GM18507 (cell line): ENCODE measurements around the gene WWOX.
"Not testable (repeated sequence)": the region's sequence is repeated elsewhere in the genome, so short reads cannot be mapped to it uniquely, and the experiment has no call there.

Experiments
- DNase-seq: peaks from one replicate; pipeline ENCODE4 v3.0.0; 2011; ENCODE audit warnings: low read depth; ENCODE audit not compliant: insufficient read length; ENCODE audit errors: extremely low spot score
- FAIRE-seq: peaks from 2 replicates; lab custom pipeline; 2011; peaks lifted over from hg19 to GRCh38; lab: Jason Lieb, UNC

The WWOX gene

GRCh38 chr16:79049040-79049439, 949.6 kb downstream of the WWOX start:
- no peak for FAIRE-seq
- DNase-seq: no peak

DNA sequence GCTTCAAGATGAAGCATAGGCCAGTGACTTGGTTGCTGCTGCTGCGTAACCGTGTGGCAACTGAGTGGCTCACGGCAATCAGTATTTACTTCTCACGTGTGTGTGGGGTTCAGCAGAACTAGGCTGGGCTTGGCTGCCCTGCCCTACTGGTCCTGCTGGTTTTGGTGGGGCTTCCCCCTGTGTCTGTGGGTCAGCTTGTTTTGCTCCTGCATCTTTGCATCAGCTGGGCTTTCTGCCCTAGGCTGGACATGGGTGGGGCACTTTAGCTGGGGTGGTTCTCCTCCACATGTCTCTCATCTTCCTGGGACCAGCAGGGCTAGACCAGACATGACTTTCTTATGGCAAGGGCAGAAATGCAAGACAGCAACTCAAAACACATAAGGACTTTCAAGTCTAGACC, 950.6 kb downstream of the WWOX start:
- no peak for FAIRE-seq
- no peak for DNase-seq

- FAIRE-seq: no peak
- no peak for DNase-seq
These were observed 951.9 kb downstream of the WWOX start for GRCh38 chr16:79051313-79051712.

DNA sequence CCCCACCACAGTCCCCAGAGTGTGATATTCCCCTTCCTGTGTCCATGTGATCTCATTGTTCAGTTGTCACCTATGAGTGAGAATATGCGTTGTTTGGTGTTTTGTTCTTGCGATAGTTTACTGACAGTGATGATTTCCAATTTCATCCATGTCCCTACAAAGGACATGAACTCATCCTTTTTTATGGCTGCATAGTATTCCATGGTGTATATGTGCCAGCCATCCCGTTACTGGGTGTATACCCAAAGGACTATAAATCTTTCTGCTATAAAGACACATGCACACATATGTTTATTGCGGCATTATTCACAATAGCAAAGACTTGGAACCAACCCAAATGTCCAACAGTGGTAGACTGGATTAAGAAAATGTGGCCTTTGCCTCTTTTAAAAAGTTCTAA, 952.7 kb downstream of the WWOX start:
- DNase-seq, FAIRE-seq: not testable (repeated sequence)

GRCh38 chr16:79053577-79053976, 954.1 kb downstream of the WWOX start:
- DNase-seq (no peak), FAIRE-seq (no peak)

DNA sequence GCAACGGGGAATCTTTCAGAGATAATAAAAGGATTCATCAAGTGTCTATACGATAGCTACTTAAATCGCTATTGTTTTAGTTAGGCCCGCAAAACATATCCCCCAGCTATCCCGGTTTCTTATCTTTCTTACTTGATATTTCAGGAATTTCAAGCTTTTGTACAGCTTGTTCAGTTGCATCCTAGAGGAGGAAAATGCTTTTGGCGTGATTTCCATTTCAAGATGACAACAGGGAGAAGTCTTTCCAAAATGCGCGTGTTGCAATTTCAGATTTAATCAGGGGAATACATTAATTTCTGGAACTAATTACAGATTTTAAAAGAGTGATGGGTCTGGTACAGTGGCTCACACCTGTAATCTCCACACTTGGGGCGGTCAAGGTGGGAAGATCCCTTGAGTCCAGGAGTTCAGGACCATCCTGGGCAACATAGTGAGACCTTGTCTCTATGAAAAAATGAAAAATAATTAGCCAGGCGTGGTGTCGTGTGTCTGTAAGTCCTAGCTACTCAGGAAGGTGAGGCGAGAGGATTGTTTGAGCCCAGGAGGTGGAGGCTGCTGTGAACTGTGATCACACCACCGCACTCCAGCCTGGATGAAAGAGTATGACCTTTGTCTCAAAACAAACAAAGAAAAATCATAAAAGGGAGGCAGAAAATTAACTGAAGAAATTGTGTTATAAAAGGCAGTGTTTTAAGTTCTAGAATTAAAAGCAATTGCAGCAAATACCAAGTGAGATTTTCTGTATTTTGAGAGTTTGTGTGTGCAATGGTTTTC, 954.9 kb downstream of the WWOX start:
- FAIRE-seq (no peak), DNase-seq (no peak)

- no peak for DNase-seq
- no peak for FAIRE-seq
These were observed 956.0 kb downstream of the WWOX start for GRCh38 chr16:79055251-79055970.

- FAIRE-seq: no peak
These were observed 961.7 kb downstream of the WWOX start for GRCh38 chr16:79061181-79061580.

DNA sequence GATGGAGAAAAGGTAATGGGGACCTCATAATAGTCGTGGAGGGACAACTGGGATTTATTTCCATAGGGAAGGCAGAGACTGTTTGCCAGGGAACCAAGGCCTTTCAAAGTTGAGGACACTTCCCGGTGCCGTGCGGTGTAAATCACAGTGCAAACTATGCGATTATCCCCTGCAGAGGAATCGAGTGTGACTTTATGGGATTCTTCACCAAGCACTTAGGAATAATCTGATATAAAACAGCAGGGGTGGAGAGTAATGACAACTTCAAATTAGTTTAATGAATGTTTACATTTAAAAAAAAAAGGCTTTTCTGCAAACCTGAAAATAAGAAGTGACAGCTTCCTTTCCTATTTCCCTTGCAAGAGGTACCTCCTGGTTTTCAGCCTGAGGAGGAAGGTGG, 962.9 kb downstream of the WWOX start:
- no peak for FAIRE-seq
- DNase-seq: no peak

More at GRCh38 chr16:79061181-79061580, 961.7 kb downstream of the WWOX start:
- no peak for DNase-seq

DNA sequence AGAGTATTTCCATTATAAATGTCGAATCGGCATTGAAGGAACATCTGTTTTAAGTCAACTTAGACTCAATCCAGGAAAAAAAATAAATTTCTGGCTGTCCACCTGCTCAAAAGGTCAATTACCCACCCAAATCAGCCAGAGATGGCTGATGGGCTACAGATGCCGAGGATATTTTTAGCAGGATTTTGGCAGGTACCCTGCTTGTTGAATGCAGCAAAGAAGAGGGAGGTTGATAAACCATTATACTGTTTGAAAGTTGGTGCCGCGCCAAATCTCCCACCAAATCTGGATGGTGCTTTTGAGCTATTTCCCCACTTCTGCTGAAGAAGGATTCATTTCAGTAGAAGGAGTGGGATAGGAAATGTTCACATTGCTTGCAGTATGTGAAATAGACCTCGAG, 963.4 kb downstream of the WWOX start:
- FAIRE-seq: no peak
- no peak for DNase-seq

GRCh38 chr16:79064256-79064972, 965.0 kb downstream of the WWOX start:
- FAIRE-seq: no peak
- DNase-seq: no peak

- no peak for FAIRE-seq
- DNase-seq: no peak
These were observed 967.1 kb downstream of the WWOX start for GRCh38 chr16:79066561-79066960.

DNA sequence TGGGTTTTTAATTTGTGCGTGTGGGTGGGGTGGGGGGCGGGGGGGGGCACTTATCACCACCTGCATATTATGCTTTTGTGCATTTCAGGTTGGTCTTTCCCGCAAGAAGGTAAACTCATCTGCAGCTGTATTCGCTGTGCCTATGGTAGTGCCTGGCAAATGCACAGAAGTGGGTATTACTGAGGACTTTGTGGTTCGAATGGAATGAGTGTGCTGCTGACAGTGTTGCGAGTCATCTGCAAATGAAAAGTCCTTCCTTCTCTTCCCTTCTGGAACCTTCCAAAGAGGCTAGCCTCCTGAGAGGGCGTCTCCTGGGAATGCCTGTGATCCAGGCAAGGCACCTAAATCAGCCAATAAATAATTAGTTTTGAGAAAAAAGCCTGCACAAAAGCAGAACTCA, 968.1 kb downstream of the WWOX start:
- DNase-seq (no peak), FAIRE-seq (no peak)

DNA sequence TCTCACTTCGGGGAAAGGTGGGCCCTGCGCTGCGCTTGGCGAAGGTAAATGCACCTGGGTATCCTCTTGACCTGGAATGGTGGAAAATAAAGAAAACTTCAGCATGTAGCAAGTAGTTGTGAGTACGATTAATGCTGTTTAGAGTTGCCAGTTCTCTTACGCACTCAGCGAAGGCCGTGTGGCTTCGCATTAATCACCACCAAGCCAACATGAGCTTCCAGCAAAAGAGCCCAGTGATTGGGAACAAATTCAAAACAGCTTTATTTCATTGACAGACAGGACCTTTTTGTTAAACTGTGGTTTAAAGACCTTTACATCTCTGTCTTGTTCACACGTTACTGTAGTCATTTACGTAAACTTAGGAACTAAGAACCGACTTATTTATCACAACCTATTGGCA, 969.7 kb downstream of the WWOX start:
- FAIRE-seq: no peak
- DNase-seq: no peak

DNA sequence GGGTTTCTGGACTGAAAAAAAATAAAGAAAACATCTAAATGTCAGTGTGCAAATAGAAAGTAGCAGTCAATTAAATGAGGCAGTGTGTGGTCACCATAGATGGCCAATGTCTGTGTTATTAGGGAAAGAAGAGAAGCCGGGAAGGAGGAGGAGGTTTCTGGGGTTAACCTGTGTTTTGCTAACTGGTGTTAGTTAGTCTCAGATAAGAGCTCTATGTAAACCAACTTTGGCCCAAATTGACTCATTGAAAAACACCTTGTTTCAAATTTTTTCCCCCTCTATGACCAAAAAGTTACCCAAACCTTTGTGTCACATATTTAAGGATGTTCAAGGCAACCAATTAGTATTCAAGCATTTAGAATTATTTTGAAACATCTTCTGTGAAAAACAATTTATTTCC, 970.2 kb downstream of the WWOX start:
- FAIRE-seq: no peak

DNA sequence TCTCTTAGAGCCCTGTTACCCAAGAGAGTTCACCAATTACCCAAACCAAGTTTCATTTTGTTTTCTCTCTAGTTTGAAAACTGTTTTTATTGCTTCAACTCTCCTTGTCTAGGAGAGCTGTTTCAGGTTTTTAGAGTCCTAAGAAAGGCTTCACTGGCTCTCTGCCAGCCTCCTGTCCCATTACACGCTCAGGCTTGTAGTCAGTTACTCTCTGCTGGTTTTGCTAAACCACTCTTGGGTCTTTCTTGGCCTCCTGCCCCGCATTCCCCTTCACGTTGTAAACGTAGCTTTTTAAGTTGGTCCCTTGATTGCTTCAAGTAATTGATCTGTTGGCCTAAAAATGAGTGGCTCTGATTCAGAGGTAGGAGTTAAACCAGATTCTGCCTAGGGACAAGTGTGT, 972.0 kb downstream of the WWOX start:
- DNase-seq (no peak), FAIRE-seq (no peak)

More for the DNA sequence above, 970.2 kb downstream of the WWOX start:
- no peak for DNase-seq

- DNase-seq (no peak), FAIRE-seq (no peak)
These were observed 973.1 kb downstream of the WWOX start for GRCh38 chr16:79072517-79072916.

GRCh38 chr16:79073566-79073965, 974.1 kb downstream of the WWOX start:
- FAIRE-seq (no peak), DNase-seq (no peak)

- DNase-seq: no peak
These were observed 975.1 kb downstream of the WWOX start for GRCh38 chr16:79074541-79074940.

DNA sequence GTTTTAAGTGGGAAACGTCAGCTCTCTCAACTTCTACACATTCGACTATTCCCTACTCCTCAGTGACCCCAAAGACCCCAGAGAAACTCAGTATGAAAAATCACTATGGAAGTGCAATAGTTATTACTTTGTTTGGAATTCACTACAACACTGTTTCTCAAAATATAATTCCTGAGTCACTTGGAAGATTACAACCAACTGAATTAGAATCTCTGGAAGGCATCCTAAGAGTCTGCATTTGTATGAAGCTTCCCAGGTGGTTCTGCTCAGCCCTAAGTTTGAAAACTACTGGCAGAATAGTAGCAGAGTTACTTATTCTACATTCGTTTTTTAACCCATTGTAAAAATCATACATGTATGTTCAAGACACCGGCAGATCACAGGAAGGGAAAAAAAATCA, 975.5 kb downstream of the WWOX start:
- no peak for DNase-seq
- FAIRE-seq: no peak

More at GRCh38 chr16:79074541-79074940, 975.1 kb downstream of the WWOX start:
- FAIRE-seq: no peak
